Lung (tissue), 12 donors: ENCODE measurements around the gene TUBA1C. TPM values are rescaled to one million over a fixed set of nuclear protein-coding genes. Genes with fewer than 3 reads are reported as not detected.

Source experiments
- ATAC-seq: fragments of 200-7000 bp; cut with Tn5 transposase; one replicate; pipeline ENCODE4 v1.9.1; 2020; ENCODE audit warnings: moderate number of reproducible peaks; ENCODE audit not compliant: insufficient read depth, low FRiP score
- DNase-seq, 3 donors: peaks; one replicate each; pipeline ENCODE4 v3.0.0-alpha.2; 2013 to 2017
- H3K27ac ChIP-seq, 2 donors: one replicate each; pipeline ENCODE4 v1.5.1; 2013; ENCODE audit warnings: mild to moderate bottlenecking in 2 of 2, moderate library complexity in 2 of 2, control low read depth in 1 of 2, inconsistent platforms in 1 of 2, low read depth in 1 of 2, low read length in 1 of 2
- H3K27me3 ChIP-seq, 3 donors: one replicate each; pipeline ENCODE4 v1.5.1; 2013; ENCODE audit warnings: low read length in 2 of 3; ENCODE audit not compliant: control insufficient read depth in 3 of 3, insufficient read depth in 3 of 3
- H3K36me3 ChIP-seq, 4 donors: one replicate each; pipeline ENCODE4 v1.5.1; 2013; ENCODE audit warnings: low read length in 4 of 4, mild to moderate bottlenecking in 1 of 4, moderate library complexity in 1 of 4; ENCODE audit not compliant: control insufficient read depth in 4 of 4, insufficient read depth in 4 of 4
- H3K4me1 ChIP-seq, 5 donors: one replicate each; pipeline ENCODE4 v1.5.1; 2013; ENCODE audit warnings: low read length in 5 of 5, mild to moderate bottlenecking in 2 of 5, moderate library complexity in 1 of 5; ENCODE audit not compliant: control insufficient read depth in 5 of 5, insufficient read depth in 5 of 5
- H3K4me3 ChIP-seq: one replicate; pipeline ENCODE4 v1.5.1; 2013; ENCODE audit warnings: mild to moderate bottlenecking, control low read depth, moderate library complexity
- H3K9ac ChIP-seq, 2 donors: one replicate each; pipeline ENCODE4 v1.5.1; 2013; ENCODE audit warnings: low read length in 2 of 2, control low read depth in 1 of 2; ENCODE audit not compliant: insufficient read depth in 1 of 2
- H3K9me3 ChIP-seq, 4 donors: one replicate each; pipeline ENCODE4 v1.5.1; 2013; ENCODE audit warnings: low read length in 3 of 4, mild to moderate bottlenecking in 1 of 4, moderate library complexity in 1 of 4; ENCODE audit not compliant: control insufficient read depth in 4 of 4, insufficient read depth in 3 of 4
- WGBS, 2 donors: extraction: QIAGEN DNeasy Blood & Tissue Kit; methylation state at CpG; one replicate each; pipeline ENCODE4 v1.1.7; 2013; 5-methylcytosine and 5-hydroxymethylcytosine counted together
- polyA plus RNA-seq, 2 donors: library from polyadenylated mRNA; stranded (reverse); fragments of 200-250 nt; gene quantifications; one replicate each; pipeline ENCODE4 v1.2.1, GENCODE V29; 2013
- total RNA-seq, 2 donors: library from RNA; depleted of rRNA in 1 of 2; stranded (reverse); fragments of >200 nt in 1 of 2; gene quantifications; one replicate each; pipeline ENCODE4 v1.2.1, GENCODE V29; 2014 to 2021
- TF ChIP-seq, protein P1 (sequence below): IDR thresholded peaks from 2 replicates; pipeline ENCODE4 v1.5.1; 2012; ENCODE audit warnings: mild to moderate bottlenecking; ENCODE audit errors: control extremely low read depth, extremely low read depth
- donor health status: control.
- donor health status: control.
- donor health status: Bipolar disorder and iron deficiency.
- donor health status: healthy.
- donor health status: DM: yes; HTN: yes; CAD: no.

Gene TUBA1C
- total and polyA plus RNA-seq, 4 donors, result 54.3 to 593 (median 201) TPM

DNA sequence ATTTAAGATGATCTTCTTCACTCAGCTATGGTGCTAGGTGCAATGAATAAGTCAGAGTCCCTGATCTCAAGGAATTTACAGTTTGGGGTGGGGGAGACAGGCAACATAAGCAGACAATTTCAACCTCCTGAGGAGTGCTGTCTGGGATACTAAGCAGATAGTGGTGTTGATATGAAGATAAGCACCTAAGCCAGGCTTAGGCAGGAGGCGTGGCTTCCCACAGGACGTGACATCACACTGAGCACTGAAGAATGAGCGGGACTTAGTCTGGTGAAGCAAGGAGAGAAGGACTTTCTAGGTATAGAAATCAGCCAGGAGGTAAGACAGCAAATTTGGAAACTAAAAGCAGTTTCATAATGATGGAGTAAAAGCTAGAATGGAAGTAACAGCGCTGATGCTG is 36.9 kb downstream of the TUBA1C start:
- H3K27me3 ChIP-seq, result peaks cover 0 to 37% (median 26%) of the 10 kb centered on the region in 3 donors
- H3K9me3 ChIP-seq, result no peaks in the 10 kb centered on the region
- peaks cover 0 to 6% (median 5%) of the 10 kb centered on the region in 5 donors for H3K4me1 ChIP-seq
- 68 to 74% methylated on average over 4 of the region's 4 CpGs for WGBS, 2 donors
- H3K27ac ChIP-seq, result no peak overlapping the region
- DNase-seq, result no peak
- H3K36me3 ChIP-seq, result no peaks in the 10 kb centered on the region
- H3K9ac ChIP-seq, result no peak overlapping the region
- no peak for ATAC-seq
- no peak overlapping the region for H3K4me3 ChIP-seq
- TF ChIP-seq, protein P1, sequence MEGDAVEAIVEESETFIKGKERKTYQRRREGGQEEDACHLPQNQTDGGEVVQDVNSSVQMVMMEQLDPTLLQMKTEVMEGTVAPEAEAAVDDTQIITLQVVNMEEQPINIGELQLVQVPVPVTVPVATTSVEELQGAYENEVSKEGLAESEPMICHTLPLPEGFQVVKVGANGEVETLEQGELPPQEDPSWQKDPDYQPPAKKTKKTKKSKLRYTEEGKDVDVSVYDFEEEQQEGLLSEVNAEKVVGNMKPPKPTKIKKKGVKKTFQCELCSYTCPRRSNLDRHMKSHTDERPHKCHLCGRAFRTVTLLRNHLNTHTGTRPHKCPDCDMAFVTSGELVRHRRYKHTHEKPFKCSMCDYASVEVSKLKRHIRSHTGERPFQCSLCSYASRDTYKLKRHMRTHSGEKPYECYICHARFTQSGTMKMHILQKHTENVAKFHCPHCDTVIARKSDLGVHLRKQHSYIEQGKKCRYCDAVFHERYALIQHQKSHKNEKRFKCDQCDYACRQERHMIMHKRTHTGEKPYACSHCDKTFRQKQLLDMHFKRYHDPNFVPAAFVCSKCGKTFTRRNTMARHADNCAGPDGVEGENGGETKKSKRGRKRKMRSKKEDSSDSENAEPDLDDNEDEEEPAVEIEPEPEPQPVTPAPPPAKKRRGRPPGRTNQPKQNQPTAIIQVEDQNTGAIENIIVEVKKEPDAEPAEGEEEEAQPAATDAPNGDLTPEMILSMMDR, result no peak

- no peak overlapping the region for H3K9ac ChIP-seq
- no peak overlapping the region for H3K4me3 ChIP-seq
- H3K9me3 ChIP-seq, result no peaks in the 10 kb centered on the region
- no peaks in the 10 kb centered on the region for H3K36me3 ChIP-seq
- H3K27ac ChIP-seq, result no peak overlapping the region
- no peak for ATAC-seq
- H3K4me1 ChIP-seq, result no peaks in the 10 kb centered on the region
- DNase-seq, result no peak
- H3K27me3 ChIP-seq, result peaks cover 0 to 20% (median 4%) of the 10 kb centered on the region in 3 donors
- TF ChIP-seq, protein P1, result no peak
- WGBS, 2 donors, result 76 to 88% methylated on average over 2 of the region's 2 CpGs
Measured at GRCh38 chr12:49304161-49304560, 39.3 kb downstream of the TUBA1C start.

DNA sequence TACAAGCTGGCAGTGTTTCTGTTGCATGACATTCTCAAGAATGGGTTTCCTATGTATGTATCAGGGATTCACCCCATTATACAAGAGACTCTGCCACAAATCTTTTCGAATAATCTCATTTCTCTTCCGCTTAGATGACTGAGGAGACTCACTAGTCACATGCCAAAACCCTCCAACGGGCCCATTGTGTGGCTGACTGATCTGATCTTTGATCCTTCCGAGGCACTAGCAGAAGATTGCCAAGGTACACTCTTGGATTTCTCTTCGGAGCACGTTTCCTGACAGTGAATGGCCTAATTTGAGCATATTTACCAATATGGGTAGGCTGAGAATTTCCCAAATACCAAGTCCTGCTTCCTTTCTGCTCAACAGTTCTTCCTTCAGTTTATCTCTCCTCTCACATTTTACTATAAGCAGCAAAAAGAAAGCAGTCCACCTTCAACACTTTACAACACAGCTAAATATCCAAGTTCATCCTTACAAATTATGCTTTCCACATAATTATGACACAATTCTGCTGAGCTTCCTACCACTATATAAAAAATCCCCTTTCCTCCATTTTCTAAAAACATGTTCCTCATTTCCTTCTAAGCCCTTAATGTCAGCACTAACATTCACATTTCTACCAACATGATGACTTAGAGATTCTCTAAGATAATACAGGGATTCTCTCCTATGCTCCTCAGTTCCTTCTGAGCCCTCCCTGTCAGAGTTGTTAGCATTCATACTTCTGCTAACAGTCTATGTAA is 41.1 kb downstream of the TUBA1C start:
- no peaks in the 10 kb centered on the region for H3K9me3 ChIP-seq
- ATAC-seq (no peak), DNase-seq (no peak)
- 72 to 79% methylated on average over 6 of the region's 6 CpGs for WGBS, 2 donors
- no peaks in the 10 kb centered on the region for H3K4me1 ChIP-seq
- H3K9ac ChIP-seq, result no peak overlapping the region
- no peak overlapping the region for H3K4me3 ChIP-seq
- H3K27me3 ChIP-seq, result peaks cover 0 to 20% (median 4%) of the 10 kb centered on the region in 3 donors
- TF ChIP-seq, protein P1, result no peak
- no peak overlapping the region for H3K27ac ChIP-seq
- H3K36me3 ChIP-seq, result no peaks in the 10 kb centered on the region
